Nephron progenitor cell (in vitro differentiated cells): ENCODE data around the gene ACADSB.

ENCODE experiments used
- DNase-seq: peaks from one replicate; pipeline ENCODE4 v3.0.0; 2021
- H3K27ac Mint-ChIP-seq: 2 replicates; pipeline ENCODE4 v1.8.0; 2021; ENCODE audit warnings: mild to moderate bottlenecking, moderate library complexity, mixed read lengths
- H3K27me3 Mint-ChIP-seq: 2 replicates; pipeline ENCODE4 v1.8.0; 2021; ENCODE audit warnings: mild to moderate bottlenecking, low read depth, mixed read lengths; ENCODE audit not compliant: poor library complexity
- H3K36me3 Mint-ChIP-seq: 2 replicates; pipeline ENCODE4 v1.8.0; 2021; ENCODE audit warnings: low read depth, mixed read lengths
- H3K4me1 Mint-ChIP-seq: 2 replicates; pipeline ENCODE4 v1.8.0; 2021; ENCODE audit warnings: mixed read lengths
- H3K4me3 Mint-ChIP-seq: 2 replicates; pipeline ENCODE4 v1.8.0; 2021; ENCODE audit warnings: mild to moderate bottlenecking, moderate library complexity, mixed read lengths
- H3K9me3 Mint-ChIP-seq: 2 replicates; pipeline ENCODE4 v1.8.0; 2021; ENCODE audit warnings: mild to moderate bottlenecking, moderate library complexity, mixed read lengths
- CTCF ChIP-seq: fragments of 200-600 bp; sonication (generic); IDR thresholded peaks from 2 replicates; pipeline ENCODE4 v1.5.0; 2021; ENCODE audit warnings: antibody characterized with exemption

ACADSB gene

DNA sequence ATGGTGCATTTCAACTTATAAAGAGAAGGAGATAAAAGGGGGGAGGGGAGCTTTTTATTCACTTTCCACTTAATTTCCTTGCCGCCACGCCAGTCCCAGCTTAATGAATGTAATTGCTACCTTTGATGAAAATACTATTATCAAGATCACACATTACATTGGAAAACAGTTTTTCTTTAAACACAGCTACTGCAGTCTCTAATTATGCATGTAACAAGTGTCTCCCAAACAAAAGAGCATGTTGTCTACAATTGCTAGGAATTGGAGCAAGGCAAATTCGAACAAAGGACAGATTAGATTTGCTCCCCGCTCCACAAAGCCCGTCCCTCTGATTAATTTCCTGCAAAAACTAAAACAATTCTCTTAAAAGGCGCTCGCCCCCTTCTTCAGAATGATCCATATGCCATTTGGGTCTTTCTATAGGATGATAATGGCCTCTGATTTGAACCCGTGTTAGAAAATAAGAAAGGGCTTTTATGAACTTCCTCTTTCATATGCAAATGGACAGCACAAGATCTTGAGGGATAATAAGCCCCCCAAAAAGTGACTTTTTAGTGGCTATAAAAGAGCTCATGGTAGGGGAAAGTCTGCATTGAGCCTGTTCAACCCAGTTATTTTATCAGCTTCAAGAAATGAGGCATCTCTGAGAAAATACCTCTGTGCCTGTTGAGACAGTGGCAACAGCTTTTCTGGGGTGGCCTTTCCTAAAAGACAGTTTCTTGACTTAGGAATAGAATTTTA is 60.6 kb downstream of the ACADSB start:
- Mint-ChIP-seq H3K9me3 (no peaks in the 10 kb centered on the region), H3K27me3 (peaks cover 15% of the 10 kb centered on the region), H3K36me3 (no peaks in the 10 kb centered on the region), H3K27ac (no peak overlapping the region), H3K4me1 (peaks cover 15% of the 10 kb centered on the region), H3K4me3 (no peak overlapping the region)
- no peak for DNase-seq
- no peak for TF ChIP-seq CTCF

DNA sequence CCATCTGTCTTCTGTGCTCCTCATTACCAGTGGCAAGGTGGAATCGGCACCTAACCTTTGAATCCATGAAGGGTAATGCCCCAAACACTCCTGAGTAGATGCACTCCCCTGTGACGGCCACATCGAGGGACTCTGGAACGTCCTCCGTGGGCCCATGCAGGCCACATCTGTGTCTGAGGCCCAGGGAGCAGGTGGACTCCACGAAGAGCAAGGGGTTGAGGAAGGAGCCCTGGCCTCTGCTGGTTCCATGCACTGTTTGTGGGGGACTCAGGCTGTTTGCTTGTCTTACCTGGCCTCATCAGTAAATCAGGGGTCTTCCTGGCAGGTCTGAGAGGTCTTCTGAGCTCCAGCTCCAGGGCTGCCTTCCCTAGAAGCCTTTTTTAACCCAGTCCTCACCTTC is 64.4 kb downstream of the ACADSB start:
- Mint-ChIP-seq H3K4me1 (peaks cover 4% of the 10 kb centered on the region), H3K36me3 (no peaks in the 10 kb centered on the region), H3K27me3 (peaks cover 12% of the 10 kb centered on the region), H3K9me3 (peaks cover 4% of the 10 kb centered on the region), H3K4me3 (no peak overlapping the region), H3K27ac (no peak overlapping the region)
- no peak for DNase-seq
- TF ChIP-seq CTCF: no peak

DNA sequence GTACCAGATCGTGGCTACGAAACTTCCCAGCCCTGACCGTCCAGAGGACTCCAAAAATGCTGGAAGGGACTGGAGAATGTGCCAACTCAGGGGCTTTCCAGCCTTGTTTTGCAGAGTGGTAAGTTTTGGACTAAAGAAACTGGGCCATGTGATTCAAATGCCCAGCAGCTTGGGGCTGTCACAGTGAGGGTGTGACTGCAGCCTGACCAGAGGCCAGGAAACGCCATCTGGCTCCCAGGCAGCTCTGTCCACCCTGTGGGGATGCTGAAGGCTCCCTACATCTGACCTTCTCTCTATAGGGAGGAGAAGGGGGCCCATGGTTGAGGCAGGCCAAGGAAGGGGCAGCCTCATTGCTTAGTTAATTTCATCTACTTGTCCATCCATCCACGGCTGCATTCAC is 65.4 kb downstream of the ACADSB start:
- Mint-ChIP-seq H3K27ac (no peak overlapping the region), H3K27me3 (peaks cover 9% of the 10 kb centered on the region), H3K36me3 (no peaks in the 10 kb centered on the region), H3K4me3 (no peak overlapping the region), H3K4me1 (no peaks in the 10 kb centered on the region), H3K9me3 (peaks cover 4% of the 10 kb centered on the region)
- no peak for DNase-seq
- TF ChIP-seq CTCF: no peak

- TF ChIP-seq CTCF: no peak
- H3K36me3 Mint-ChIP-seq: no peaks in the 10 kb centered on the region
- no peak overlapping the region for H3K4me3 Mint-ChIP-seq
- no peak overlapping the region for H3K27ac Mint-ChIP-seq
- no peaks in the 10 kb centered on the region for H3K4me1 Mint-ChIP-seq
- DNase-seq: no peak
- H3K9me3 Mint-ChIP-seq: peaks cover 8% of the 10 kb centered on the region
- peaks cover 18% of the 10 kb centered on the region for H3K27me3 Mint-ChIP-seq
Observed at GRCh38 chr10:123081896-123082295, 73.1 kb downstream of the ACADSB start.

- Mint-ChIP-seq H3K9me3 (peaks cover 8% of the 10 kb centered on the region), H3K36me3 (no peaks in the 10 kb centered on the region), H3K4me1 (no peaks in the 10 kb centered on the region), H3K27ac (no peak overlapping the region), H3K4me3 (no peak overlapping the region), H3K27me3 (peaks cover 28% of the 10 kb centered on the region)
- DNase-seq: no peak
- TF ChIP-seq CTCF: no peak
Observed at GRCh38 chr10:123083811-123084210, 75.0 kb downstream of the ACADSB start.

GRCh38 chr10:123086281-123086680 is 77.5 kb downstream of the ACADSB start:
- no peak overlapping the region for H3K4me3 Mint-ChIP-seq
- H3K36me3 Mint-ChIP-seq: no peaks in the 10 kb centered on the region
- no peaks in the 10 kb centered on the region for H3K4me1 Mint-ChIP-seq
- peaks cover 33% of the 10 kb centered on the region for H3K27me3 Mint-ChIP-seq
- no peak for TF ChIP-seq CTCF
- peaks cover 8% of the 10 kb centered on the region for H3K9me3 Mint-ChIP-seq
- H3K27ac Mint-ChIP-seq: no peak overlapping the region
- no peak for DNase-seq
